ENCODE measurements around the gene MSLN.

- TF ChIP-seq EZH2 (IDR thresholded peaks at IDR 0.05; ENCODE audit: low read length) = no peak
- TF ChIP-seq, protein P1, sequence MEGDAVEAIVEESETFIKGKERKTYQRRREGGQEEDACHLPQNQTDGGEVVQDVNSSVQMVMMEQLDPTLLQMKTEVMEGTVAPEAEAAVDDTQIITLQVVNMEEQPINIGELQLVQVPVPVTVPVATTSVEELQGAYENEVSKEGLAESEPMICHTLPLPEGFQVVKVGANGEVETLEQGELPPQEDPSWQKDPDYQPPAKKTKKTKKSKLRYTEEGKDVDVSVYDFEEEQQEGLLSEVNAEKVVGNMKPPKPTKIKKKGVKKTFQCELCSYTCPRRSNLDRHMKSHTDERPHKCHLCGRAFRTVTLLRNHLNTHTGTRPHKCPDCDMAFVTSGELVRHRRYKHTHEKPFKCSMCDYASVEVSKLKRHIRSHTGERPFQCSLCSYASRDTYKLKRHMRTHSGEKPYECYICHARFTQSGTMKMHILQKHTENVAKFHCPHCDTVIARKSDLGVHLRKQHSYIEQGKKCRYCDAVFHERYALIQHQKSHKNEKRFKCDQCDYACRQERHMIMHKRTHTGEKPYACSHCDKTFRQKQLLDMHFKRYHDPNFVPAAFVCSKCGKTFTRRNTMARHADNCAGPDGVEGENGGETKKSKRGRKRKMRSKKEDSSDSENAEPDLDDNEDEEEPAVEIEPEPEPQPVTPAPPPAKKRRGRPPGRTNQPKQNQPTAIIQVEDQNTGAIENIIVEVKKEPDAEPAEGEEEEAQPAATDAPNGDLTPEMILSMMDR (optimal IDR thresholded peaks at IDR 0.05 in 1 of 3, IDR thresholded peaks at IDR 0.05 in 1 of 3, conservative IDR thresholded peaks at IDR 0.05 in 1 of 3; ENCODE audit: extremely low read depth in 1 of 3, insufficient read depth in 2 of 3, low read length in 3 of 3) = no peak
Measured at GRCh38 chr16:734208-734980, 26.1 kb upstream of the MSLN start.
